Tongue (tissue), 2 donors: ENCODE data around the gene CALN1. TPM values are rescaled to one million over a fixed set of nuclear protein-coding genes. Genes with fewer than 3 reads are reported as not detected.
A peak's percentile ranks its signal among the peaks of the same experiment; 100 is the strongest.
"Not testable (repeated sequence)": the region's sequence is repeated elsewhere in the genome, so short reads cannot be mapped to it uniquely, and the experiment has no call there.

Experiments used
- DNase-seq: peaks from one replicate; pipeline ENCODE4 v3.0.0-alpha.2; 2015
- total RNA-seq: library from RNA; depleted of rRNA; stranded (reverse); fragments of >200 nt; gene quantifications from one replicate; pipeline ENCODE4 v1.2.3, GENCODE V29; 2014

The CALN1 gene
- total RNA-seq, 1 donor from 2014 or later: 1.3 TPM

DNA sequence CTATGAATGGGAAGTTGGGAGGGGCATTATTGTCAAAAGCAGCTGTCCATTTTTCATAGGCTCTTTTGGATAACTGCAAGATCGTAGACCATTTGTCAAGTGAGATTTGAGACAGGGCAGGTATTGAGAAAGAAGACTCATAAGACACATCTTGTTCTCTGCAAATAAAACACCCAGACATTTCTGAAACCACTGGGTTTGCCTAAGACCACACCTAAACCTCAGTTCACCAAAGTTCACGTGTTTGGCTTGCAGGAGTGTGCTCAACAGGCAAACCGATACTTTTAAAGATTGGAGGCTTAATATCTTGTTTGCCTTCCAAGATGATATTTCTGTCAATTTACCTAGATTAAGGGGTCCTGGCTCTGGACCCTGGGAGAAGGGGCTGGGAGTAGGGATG lies 628.4 kb downstream of the CALN1 start:
- no peak for DNase-seq

DNA sequence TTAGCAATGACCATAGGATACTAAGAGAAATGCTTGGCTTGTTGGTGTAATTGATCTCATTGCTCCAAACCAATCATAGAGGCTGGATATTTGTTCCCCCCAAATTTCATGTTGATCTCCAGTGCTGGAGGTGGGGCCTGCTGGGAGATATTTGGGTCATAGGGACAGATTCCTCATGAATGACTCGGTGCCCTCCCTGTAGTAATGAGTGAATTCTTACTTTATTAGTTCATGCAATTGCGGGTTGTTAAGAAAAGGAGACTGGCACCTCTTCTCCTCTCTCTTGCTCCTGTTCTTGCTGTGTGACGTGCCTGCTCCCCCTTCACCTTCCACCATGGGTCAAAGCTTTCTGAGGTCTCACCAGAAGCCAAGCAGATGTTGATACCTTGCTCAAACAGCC lies 630.1 kb downstream of the CALN1 start:
- no peak for DNase-seq

DNA sequence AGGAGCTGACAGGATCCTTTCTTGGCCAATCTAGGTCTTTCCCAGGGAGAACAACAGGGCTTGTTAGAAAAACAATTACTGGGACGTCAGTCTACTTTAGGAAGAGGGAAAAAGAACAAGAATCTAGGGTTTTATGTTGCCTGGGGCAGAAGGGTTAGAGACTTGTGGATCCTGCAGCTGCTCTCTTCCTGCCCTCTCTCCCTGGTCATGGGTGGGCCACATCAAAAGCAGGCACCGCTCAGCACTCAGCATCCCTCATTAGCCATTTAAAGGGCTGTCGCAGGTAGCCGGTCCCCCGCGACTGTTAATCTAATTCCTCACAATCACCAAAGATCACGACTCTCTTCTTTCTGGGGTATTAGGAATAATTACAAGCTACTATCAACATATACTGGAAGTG lies 631.9 kb downstream of the CALN1 start:
- no peak for DNase-seq

DNA sequence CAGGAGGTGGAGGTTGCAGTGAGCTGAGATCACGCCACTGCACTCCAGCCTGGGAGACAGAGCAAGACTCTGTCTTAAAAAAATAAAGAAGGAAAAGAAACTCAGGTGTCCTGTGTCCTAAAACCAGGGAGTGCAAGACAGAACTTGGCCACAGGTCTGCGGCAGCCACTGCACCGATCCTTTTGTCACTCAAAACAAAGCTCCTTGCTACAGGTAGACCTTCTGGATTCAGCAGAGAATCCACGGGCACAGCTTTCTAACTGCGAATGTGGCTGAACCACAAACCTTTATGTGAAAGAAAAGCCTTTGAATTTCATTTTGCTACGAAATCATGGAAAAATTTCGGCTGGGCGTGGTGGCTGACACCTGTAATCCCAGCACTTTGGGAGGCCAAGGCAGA lies 634.9 kb downstream of the CALN1 start:
- no peak for DNase-seq

DNA sequence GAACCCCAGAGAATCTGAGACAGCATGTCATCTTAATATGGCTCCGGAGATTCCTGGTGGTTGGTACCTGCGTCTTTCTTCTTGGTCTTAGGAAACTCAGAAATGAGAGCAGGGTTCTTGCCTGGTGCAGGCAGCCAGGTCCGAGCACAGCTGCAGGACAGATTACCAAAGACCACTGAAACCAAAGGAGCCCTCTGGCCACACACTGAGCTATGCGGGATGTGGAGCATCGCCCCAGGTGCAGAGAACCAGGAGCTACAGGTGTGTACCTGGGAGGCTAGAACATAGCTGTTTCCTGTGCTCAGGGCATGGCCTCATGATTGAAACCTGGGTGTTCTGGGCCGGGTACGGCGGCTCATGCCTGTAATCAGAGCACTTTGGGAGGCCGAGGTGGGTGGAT lies 635.4 kb downstream of the CALN1 start:
- no peak for DNase-seq

DNA sequence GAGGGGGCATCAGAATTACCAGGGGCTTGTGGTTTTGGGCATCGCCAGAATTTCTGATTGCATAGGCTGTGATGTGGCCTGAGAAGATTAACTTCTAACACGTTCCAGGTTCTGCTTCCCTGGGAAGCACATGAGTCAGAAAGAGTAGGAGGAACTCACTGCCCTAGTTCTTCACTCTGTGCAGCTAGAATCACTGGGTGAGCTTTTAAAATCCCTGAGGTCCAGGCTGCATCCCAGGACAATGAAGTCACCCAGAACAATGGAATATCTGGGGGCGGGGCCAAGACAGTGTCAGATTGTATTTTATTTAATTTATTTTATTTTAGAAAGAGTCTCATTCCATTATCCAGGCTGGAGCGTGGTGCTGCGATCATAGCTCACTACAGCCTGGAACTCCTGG lies 636.5 kb downstream of the CALN1 start:
- no peak for DNase-seq

DNA sequence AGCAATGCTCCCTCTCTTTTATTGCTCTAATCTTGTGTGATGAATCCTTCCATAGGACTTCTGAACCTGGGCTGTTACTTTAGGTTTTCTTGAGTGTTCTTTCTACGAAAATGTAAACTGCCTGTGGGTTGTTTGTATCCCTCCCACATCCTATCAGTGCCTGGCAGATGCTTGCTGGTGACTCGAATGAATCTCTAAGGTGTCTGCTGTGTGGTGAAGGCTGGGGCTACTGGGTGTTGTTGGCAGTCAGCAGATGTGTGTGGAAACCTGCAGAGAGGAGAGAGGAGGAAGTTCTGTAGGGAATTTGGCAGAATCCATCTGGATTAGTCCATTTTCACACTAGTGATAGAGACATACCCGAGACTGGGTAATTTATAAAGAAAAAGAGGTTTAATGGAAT lies 639.4 kb downstream of the CALN1 start:
- no peak for DNase-seq

DNA sequence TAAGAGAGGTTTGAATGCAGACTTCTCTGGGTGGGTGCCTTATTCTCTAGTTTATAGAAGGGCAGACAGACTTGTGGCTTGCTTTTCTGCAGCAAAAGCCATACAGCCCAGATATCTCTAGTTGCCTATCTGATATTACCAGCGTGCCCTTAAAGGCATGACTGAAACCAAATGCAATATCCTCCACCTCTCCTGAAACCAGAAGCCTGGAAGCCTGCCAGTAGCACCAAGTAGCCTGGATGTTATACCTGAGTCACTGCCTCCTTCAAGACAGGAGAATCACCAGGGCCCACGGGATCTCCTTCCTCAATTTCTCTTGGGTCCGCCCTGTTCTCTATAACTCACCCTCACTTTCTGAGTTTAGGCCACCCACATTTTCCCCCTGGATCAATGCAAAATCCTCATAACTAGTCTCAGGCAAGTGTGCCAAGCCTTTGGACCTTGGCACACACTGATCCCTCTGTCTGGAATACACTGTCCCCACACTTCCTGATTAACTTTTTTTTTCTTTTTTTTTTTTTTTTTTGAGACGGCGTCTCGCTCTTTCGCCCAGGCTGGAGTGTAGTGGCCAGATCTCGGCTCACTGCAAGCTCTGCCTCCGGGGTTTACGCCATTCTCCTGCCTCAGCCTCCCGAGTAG lies 641.8 kb downstream of the CALN1 start:
- DNase-seq: no peak

DNA sequence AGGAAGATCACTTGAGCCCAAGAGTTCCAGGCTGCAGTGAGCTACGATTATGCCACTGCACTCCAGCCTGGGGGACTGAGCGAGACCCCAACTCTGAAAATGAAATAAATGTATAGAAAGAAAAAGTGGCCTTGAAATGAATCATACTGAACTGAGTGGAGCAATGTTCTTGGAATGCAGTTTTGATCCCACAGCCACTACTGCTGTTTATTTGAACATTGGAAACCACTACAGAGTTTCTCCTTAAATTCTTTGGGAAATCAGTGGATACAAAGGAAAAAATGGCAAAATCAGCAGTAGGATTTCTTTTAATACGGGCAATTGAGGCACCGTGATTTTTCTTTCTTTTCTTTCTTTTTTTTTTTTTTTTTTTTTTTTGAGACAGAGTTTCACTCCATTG lies 642.8 kb downstream of the CALN1 start:
- DNase-seq: no peak

DNA sequence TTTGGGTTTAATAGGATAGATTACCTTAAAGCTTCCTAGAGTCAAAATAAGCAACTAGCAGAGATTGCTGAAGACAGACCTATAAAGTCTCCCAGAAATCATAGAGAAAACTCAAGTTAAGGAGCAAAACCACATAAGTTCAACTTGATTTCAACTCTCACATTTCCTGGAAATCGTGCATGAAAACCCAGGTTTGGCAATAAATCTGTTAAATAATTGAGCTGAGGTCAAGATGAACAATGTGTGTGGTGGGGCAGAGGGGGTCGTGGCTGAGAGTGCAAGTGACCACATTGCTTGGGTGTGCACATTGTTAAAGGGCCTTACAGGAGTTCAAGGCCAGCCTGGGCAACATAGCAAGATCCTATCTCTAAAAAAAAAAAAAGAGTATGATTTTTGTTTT lies 643.7 kb downstream of the CALN1 start:
- no peak for DNase-seq

DNA sequence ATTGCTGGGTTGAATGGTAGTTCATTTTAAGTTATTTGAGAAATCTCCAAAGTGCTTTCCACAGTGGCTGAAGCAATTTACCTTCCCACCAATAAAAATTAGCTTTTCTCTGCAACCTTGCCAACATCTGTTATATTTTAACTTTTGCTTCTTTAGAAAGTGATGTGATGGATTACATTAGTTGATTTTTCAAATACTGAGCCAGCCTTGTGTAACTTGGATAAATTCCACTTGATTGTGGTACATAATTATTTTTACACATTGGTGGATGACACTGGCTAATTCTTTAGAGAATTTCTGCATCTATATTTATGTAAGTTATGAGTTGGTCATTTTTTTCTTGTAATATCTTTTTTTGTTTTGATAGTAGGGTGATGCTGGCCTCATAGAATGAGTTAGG lies 646.1 kb downstream of the CALN1 start:
- no peak for DNase-seq

DNA sequence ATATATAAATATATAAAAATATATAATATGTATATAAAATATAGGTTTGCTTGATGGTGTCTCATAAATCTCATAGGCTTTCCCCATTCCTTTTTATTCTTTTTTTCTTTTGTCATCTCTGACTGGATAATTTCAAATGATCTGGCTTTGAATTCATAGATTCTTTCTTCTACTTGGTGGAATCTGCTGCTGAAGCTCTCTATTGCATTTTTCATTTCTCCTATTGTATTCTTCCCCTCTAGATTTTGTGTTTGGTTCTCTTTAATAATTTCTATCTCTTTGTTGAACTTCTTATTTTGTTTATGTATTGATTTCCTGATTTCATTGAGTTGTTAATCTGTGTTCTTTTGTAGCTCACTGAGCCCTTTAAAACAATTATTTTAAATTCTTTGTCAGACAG lies 650.8 kb downstream of the CALN1 start:
- DNase-seq: no peak

DNA sequence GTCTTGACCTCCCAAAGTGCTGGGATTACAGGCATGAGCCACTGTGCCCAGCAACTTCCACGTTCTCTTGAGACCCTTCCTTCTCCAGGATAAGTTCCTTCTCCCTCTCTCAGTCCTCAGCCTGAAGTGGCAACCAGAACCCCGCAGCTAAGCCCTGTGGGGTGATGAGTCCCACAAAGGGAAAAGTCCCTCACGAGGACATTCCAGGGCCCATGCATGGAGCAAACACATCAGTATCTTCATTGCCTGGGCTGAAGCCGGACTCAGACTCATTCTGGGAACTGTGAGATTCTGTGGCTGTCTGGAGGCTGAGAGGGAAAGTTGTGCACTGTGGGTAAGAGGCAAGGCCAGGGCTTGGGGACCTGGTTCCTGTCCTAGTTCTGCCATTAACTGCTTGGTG lies 657.3 kb downstream of the CALN1 start:
- DNase-seq: no peak

DNA sequence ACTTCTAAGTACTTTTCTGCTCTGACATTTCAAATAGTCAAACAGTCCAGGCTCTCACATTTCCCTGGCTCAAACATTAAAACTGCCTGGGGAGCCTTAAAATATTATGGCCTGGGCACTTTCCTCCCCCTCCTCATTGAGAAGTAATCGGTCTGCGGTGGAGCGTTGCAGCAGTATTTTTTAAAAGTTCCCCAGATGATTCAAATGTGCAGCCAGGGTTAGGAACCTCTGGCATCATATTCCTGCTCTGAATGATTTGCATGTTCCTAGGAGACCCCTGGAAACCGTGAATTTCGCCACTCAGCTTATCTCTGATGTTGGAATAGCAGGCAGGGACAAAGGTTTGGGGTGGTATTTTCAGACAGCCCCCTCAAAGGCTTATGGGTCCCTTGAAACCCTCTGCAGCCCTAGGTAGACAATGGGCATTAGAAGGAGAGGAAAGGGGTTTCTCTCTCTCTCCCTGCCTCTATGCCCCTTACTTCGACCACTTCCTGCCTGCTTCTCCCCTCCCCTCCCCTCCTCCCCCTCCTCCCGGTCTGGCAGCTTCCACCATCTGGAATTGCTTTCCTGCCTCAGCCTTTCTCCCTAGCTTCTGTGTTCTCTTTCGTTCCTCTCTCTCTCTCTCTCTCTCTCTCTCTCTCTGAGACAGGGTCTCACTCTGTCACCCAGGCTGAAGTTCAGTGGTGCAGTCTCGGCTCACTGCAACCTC lies 658.0 kb downstream of the CALN1 start:
- no peak for DNase-seq

DNA sequence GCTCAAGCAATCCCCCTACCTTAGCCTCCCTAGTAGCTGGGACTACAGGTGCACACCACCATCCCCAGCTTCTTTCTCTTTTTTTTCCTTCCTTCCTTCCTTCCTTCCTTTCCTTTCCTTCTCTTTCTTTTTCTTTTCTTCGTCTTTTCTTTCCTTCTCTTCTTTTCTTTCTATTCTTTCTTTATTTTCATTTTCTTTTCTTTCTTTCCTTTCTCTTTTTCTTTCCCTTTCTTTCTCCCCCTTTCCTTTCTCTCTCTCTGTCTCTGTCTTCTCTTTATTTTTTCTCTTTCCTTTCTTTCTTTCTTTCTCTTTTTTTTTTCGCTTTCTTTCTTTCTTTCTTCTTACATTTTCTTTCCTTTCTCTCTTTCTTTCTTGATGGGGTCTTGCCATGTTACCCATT lies 658.9 kb downstream of the CALN1 start:
- no peak for DNase-seq

DNA sequence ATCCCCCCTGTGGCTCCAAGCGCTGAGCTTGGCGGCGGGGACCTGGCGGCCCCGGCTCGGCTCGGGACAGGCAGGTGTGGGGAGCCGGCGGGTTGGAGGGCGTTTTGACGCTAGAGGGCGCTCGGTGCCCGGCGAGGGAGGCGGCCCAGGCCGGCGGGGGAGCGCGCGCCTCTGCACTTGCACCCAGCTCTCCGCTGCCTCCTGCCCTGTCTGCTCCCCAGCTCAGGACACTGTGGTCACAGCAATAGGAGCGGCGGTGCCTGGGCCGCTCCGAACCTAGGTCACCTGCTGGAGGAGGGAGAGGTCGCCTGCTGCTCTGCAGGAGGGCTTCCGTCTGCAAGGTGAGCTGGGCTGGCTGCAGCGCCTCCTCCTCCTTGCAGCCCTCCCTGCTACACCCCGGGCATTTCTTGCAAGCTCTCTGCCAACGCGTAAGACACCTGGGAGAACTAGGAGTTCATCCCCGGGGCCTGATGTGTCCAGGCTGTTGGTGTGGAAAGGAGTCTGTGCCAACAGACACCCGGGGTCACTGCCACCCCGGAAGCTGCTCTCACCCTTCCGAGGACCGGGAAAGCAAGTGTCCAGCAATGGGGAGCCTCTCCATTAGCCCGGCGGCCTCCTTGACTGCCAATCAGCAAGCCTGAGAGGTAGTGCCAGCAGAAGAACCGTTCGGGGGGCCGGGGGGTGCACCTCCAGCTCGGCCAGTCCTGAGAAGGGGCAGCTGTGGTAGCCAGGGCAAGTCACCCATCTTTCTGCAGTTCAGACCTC lies 659.8 kb downstream of the CALN1 start:
- DNase-seq: peak; percentile 62

DNA sequence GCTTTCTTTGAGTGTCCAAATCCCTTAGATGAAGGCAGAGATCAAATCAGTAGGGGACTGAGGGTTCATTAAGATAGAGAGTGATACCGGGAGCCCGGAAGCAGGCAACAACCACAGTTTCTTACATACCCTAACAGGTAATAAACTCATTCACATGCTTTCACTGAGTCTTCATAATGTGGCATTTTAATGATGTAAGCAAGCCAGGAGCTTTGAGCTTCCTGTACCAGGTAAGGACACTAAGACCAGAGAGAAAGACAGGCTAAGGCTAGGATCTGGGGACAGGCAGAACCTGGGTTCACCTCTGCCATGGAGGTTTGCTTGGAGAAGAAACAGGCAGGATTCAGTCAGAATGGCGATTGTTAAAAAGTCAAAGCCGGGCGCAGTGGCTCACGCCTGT lies 661.8 kb downstream of the CALN1 start:
- DNase-seq: no peak

DNA sequence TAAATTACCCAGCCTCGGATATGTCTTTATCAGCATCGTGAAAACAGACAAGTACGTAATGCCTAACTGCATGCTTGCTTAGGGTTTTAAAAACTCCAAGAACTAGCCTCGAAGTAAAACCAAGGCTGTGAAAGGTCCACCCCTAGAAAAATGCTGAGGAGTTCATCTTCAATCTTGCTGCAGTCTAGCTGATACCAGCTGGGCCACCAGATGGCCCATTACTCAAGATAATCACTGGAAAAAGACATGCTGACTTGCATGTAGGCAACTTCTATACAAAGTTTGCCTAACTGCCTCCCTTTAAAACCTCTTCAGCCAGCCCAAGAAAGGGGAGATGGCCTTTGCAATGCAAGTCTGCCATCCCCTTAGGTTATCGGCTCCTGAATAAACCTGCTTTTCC lies 666.1 kb downstream of the CALN1 start:
- DNase-seq: no peak

DNA sequence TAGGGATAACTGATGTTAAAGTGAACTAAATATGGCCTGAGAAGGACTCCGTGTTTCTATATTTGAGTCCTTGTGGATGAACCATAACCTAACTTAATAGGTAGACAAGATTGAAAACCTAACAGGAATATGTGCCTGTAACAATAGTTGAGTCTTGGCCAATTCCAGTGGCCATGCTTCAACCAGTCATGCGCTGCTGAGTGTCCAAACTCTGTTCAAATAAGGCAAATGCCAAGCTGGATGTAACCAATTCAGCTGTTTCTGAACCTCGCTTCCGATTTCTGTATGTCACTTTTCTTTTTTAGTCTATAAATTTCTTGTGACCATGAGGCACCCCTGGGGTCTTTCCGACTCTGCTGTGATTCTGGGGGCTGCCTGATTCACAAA lies 672.0 kb downstream of the CALN1 start:
- no peak for DNase-seq

DNA sequence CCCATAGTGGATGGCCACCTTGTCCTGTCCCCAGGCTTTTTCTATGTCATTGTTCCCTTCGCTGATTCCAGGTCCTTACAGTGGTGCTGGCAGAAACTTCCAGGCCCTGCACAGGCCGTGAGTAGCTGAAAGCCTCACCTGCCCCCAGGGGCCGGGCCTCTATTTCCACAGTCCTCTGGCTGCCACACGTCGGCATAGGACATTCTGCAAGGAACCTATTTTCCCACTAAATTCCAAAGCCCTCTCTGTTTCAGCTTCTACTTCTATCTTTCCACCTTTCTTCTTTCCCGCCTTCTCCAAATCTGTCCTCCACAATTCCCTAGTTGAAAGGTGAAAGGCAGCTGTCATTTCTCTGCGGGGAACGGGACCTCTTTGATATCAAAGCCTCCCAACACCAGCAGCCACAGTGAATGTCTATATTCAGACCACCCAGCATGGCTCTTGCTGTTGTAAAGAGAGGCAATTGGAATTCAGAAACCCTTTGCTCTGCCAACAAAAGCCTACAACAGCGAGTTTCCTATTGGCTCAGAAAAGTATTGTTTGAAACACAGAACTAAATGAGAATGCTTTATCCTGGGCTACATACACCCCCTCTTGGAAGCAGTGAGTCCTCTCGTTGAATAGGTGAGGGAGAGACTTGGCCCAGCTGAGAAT lies 672.5 kb downstream of the CALN1 start:
- no peak for DNase-seq

DNA sequence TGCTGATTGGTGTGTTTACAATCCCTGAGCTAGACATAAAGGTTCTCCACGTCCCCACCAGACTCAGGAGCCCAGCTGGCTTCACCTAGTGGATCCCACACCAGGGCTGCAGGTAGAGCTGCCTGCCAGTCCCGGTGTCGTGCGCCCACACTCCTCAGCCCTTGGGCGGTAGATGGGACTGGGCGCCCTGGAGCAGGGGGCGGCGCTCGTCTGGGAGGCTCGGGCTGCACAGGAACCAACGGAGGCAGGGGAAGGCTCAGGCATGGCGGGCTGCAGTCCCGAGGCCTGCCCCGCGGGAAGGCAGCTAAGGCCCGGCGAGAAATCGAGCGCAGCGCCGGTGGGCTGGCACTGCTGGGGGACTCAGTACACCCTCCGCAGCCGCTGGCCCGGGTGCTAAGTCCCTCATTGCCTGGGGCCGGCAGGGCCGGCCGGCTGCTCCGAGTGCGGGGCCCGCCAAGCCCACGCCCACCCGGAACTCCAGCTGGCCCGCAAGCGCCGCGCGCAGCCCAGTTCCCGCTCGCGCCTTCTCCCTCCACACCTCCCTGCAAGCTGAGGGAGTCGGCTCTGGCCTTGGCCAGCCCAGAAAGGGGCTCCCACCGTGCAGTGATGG lies 674.1 kb downstream of the CALN1 start:
- not testable (repeated sequence) for DNase-seq

DNA sequence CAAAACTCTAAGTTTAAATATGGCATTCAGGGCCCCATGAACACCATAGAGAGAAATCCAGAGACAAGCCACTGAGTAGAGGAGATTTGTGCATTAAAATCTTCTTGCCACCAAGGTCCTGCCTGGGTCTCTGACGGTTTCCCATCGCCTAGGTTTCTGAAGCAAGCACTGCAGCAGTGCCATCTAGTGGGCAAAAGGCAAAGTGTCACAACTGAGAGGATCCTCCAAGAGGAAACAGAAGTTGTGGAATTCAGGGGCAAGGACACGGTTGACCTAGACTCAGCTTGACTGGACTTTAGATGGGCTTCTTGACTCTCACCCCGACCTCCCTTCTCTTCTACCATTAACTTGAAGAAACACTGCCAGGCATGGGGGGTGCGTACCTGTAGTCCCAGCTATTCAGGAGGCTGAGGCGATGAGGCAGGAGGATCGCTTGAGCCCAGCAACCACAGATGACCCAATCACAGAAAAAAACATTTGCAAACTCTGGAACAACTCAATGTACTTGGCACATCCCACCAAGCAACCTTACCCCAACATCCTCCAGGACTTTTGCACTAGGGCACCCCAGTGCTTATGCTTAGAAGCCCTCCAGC lies 676.1 kb downstream of the CALN1 start:
- peak; percentile 90 for DNase-seq
